OCI-LY3 (cell line): Measurements from ENCODE around the gene BMERB1.

Experiments used
- H2AFZ ChIP-seq: fragments of 200-600, 300-600 bp; shearing (Covaris generic); 2 replicates; pipeline ENCODE4 v1.6.0; 2014; ENCODE audit warnings: antibody characterized with exemption, low read depth, low read length
- H3K27ac ChIP-seq: fragments of 200-600, 300-600 bp; sonication (generic); 2 replicates; pipeline ENCODE4 v1.5.1; 2014; ENCODE audit warnings: mild to moderate bottlenecking, low read length, moderate library complexity, mixed read lengths
- H3K27me3 ChIP-seq: fragments of 200-600, 300-600 bp; sonication (generic); 2 replicates; pipeline ENCODE4 v1.6.1; 2014; ENCODE audit warnings: low read depth, low read length, mixed read lengths
- H3K36me3 ChIP-seq: fragments of 200-600, 300-600 bp; sonication (generic); replicated peaks from 2 replicates; pipeline ENCODE3; 2014; ENCODE audit warnings: low read depth, low read length, mixed read lengths
- H3K4me1 ChIP-seq: fragments of 300-600, 200-600 bp; sonication (generic); 2 replicates; pipeline ENCODE4 v1.6.1; 2014; ENCODE audit warnings: low read length, mixed read lengths
- H3K4me2 ChIP-seq: fragments of 200-600, 300-600 bp; sonication (generic); 2 replicates; pipeline ENCODE4 v1.6.1; 2014; ENCODE audit warnings: low read length, mixed read lengths
- H3K4me3 ChIP-seq: fragments of 300-600, 200-600 bp; sonication (generic); 2 replicates; pipeline ENCODE4 v1.5.1; 2014; ENCODE audit warnings: antibody characterized with exemption, mild to moderate bottlenecking, low read length, moderate library complexity
- H3K79me2 ChIP-seq: fragments of 300-600, 200-600 bp; shearing (Covaris generic); 2 replicates; pipeline ENCODE4 v1.6.1; 2014; ENCODE audit warnings: mild to moderate bottlenecking, low read length, mixed read lengths
- H3K9ac ChIP-seq: fragments of 300-600, 200-600 bp; shearing (Covaris generic); 2 replicates; pipeline ENCODE4 v1.6.0; 2014; ENCODE audit warnings: mild to moderate bottlenecking, low read length, moderate library complexity
- H3K9me3 ChIP-seq: fragments of 200-600, 300-600 bp; shearing (Covaris generic); 2 replicates; pipeline ENCODE4 v1.6.1; 2014; ENCODE audit warnings: low read length, mixed read lengths; ENCODE audit not compliant: insufficient read depth
- H4K20me1 ChIP-seq: fragments of 200-600, 300-600 bp; sonication (generic); 2 replicates; pipeline ENCODE4 v1.6.1; 2016; ENCODE audit warnings: low read length, mixed read lengths; ENCODE audit not compliant: insufficient read depth
- EZH2phosphoT487 ChIP-seq: fragments of 200-600 bp; shearing (Covaris generic); IDR thresholded peaks from 2 replicates; pipeline ENCODE4 v1.6.1; 2018; ENCODE audit warnings: antibody characterized with exemption, mixed run types, low read depth
- TF ChIP-seq, protein P1 (sequence below): fragments of 200-600, 300-600 bp; sonication (generic); IDR thresholded peaks from 2 replicates; pipeline ENCODE4 v1.5.1; 2014; ENCODE audit warnings: antibody characterized with exemption, low read length, low read depth

Gene BMERB1

DNA sequence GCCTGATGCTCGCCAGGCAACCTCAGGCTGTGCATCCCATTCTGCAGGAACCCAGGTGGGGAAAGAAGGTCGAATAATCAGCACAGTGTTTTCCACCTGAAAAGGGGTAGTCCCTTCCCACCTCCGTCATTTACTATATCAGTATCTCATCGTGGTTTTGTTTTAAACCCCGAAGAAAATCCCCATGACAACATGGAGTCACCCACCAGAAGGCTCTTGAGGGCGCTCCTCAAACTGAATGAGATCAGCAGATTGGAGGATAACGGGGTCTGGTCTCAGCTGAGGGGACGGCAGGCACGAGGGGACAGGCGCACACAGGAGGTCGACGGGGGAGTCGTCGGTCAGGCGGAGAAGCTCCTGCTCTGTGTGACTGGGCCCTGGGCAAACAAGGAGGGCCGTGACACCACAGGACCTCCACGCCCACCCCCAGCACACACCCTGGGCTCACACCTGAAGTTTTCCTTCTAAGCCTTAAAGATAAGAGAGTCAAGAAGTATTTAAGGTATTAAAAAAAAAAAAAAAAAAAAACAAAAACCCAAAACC, 164.3 kb downstream of the BMERB1 start:
- peaks cover 8% of the 10 kb centered on the region; the same call in 1 of the 2 replicates for H4K20me1 ChIP-seq
- H2AFZ ChIP-seq: no peak overlapping the region
- H3K79me2 ChIP-seq: no peaks in the 10 kb centered on the region
- H3K9ac ChIP-seq: no peak overlapping the region
- H3K4me2 ChIP-seq: no peak overlapping the region
- no peaks in the 10 kb centered on the region for H3K9me3 ChIP-seq
- H3K27me3 ChIP-seq: no peaks in the 10 kb centered on the region
- no peak overlapping the region for H3K27ac ChIP-seq
- peaks cover 85% of the 10 kb centered on the region for H3K36me3 ChIP-seq
- TF ChIP-seq EZH2phosphoT487: no peak
- no peak overlapping the region for H3K4me3 ChIP-seq
- H3K4me1 ChIP-seq: no peaks in the 10 kb centered on the region

DNA sequence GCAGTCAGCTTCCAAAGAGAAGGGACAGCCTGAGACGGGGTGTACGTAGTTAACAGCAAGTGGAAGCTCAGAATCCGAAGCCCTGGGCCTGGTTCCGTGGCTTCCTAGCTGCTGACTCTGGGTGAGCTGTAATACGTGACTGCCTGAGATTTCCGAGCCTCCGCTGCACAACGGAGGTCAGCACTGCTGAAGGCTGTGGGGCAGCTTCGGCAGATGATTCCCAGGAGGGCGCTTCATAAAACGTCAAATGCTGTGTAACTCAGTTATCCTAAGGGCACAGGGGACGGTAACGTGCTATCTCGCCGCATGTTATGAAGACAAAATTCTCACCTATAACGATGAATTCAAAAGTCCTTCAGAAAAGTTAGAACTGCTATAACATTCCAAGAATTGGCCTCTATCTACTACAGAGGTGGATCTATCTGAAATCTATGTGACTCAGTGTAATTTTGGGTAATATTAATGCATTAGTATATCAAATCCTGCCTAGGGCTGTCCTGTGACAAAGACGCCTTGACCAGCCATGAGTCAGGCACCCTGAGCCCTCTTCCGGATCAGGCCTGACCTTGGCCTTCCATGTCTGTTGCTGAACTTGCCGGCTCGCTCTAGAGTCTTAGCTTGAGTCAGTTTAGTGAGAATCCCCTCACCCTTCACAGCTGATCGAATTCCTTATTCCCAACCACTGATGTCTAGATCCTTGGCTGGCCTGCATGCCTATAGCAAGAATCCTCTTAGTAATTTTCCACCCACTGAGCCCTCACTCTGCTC, 165.1 kb downstream of the BMERB1 start:
- Histone ChIP-seq H4K20me1 (peaks cover 8% of the 10 kb centered on the region; the same call in 1 of the 2 replicates), H3K27ac (no peak overlapping the region), H3K4me1 (no peaks in the 10 kb centered on the region), H3K4me2 (no peak overlapping the region), H3K36me3 (peaks cover 87% of the 10 kb centered on the region), H3K27me3 (no peaks in the 10 kb centered on the region), H2AFZ (no peak overlapping the region), H3K79me2 (no peaks in the 10 kb centered on the region), H3K9me3 (no peaks in the 10 kb centered on the region), H3K9ac (no peak overlapping the region), H3K4me3 (no peak overlapping the region)
- no peak for TF ChIP-seq EZH2phosphoT487
- TF ChIP-seq, protein P1, sequence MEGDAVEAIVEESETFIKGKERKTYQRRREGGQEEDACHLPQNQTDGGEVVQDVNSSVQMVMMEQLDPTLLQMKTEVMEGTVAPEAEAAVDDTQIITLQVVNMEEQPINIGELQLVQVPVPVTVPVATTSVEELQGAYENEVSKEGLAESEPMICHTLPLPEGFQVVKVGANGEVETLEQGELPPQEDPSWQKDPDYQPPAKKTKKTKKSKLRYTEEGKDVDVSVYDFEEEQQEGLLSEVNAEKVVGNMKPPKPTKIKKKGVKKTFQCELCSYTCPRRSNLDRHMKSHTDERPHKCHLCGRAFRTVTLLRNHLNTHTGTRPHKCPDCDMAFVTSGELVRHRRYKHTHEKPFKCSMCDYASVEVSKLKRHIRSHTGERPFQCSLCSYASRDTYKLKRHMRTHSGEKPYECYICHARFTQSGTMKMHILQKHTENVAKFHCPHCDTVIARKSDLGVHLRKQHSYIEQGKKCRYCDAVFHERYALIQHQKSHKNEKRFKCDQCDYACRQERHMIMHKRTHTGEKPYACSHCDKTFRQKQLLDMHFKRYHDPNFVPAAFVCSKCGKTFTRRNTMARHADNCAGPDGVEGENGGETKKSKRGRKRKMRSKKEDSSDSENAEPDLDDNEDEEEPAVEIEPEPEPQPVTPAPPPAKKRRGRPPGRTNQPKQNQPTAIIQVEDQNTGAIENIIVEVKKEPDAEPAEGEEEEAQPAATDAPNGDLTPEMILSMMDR: no peak

DNA sequence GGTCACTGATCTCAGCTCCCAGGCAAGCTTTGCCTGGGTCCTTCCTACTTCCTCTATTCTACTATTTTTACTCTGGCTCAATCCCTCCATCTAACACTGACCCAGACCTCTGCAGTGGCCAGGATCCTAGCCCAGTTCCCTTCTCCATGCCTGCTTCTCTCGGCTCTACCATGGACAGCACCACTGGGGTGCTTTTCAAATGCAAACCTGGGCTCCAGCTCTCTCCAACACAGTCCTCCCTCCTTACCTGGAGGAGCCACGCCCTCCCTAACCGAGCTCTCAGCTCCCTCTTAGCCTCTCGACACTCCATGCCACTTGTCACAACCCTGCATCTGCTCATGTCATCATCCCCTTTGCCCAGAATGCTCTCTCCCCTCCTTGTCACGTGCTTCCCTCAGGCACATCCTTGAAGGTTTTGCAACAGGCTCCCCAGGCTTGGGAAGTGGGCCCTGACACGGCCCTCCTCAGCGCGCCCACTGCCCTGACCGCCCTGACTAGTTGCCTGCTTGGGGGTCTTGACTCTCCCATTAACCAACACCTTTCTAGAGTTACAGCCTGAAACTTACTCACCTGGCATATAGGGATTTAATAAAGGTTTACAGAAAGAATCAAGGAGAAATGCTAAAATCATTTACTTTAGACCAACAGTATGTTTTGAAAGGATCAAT, 167.0 kb downstream of the BMERB1 start:
- Histone ChIP-seq H3K4me2 (no peak overlapping the region), H3K9me3 (no peaks in the 10 kb centered on the region), H3K9ac (no peak overlapping the region), H4K20me1 (peaks cover 8% of the 10 kb centered on the region; the same call in 1 of the 2 replicates), H3K79me2 (no peaks in the 10 kb centered on the region), H3K27ac (no peak overlapping the region), H3K36me3 (peaks cover 88% of the 10 kb centered on the region), H3K4me1 (no peaks in the 10 kb centered on the region), H3K27me3 (no peaks in the 10 kb centered on the region), H3K4me3 (no peak overlapping the region), H2AFZ (no peak overlapping the region)
- TF ChIP-seq EZH2phosphoT487: no peak
- TF ChIP-seq, protein P1: no peak

DNA sequence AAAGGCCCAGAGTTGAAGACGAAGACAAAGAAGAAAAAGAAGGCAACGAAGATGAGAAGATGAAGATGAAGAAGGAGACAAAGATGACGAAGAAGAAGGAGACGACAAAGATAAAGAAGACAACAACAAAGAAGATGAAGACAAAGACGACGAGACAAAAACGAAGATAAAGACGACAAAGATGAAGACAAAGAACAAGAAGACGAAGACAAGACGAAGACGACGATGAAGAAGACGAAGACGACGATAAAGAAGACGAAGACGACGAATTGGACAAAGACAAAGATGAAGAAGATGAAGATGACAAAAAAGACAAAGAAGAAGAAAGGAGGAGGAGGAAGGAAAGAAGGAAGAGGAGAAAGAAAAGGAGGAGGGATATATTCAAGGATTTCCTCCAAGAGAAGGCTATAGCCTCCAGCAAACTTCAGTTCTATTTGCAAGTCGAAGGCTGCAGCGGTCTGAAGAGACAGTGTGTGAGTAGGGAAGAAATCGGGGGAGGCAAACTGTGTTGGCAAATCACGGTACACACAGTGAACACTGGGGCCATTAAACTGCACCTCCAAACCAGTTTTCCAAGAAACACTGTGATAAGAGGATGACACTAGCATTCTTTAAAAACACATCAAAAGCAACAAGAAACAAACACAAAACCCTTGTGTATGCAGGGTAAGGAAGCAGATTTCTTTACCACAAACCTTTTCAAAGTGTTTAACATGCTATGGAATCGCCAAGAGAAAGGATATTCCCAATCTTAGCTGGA, 168.1 kb downstream of the BMERB1 start:
- no peaks in the 10 kb centered on the region; the same call in 1 of the 2 replicates for H3K79me2 ChIP-seq
- peaks cover 89% of the 10 kb centered on the region for H3K36me3 ChIP-seq
- H4K20me1 ChIP-seq: peaks cover 8% of the 10 kb centered on the region; the same call in 1 of the 2 replicates
- no peak overlapping the region for H3K27ac ChIP-seq
- H3K4me3 ChIP-seq: no peak overlapping the region
- no peak overlapping the region for H3K4me2 ChIP-seq
- H2AFZ ChIP-seq: no peak overlapping the region
- no peaks in the 10 kb centered on the region for H3K4me1 ChIP-seq
- H3K9me3 ChIP-seq: no peaks in the 10 kb centered on the region
- TF ChIP-seq, protein P1: no peak
- no peak for TF ChIP-seq EZH2phosphoT487
- no peaks in the 10 kb centered on the region for H3K27me3 ChIP-seq
- H3K9ac ChIP-seq: no peak overlapping the region
